HepG2 (cell line): ENCODE data around the gene FSTL1. TPM values are rescaled to one million over a fixed set of nuclear protein-coding genes. Genes with fewer than 3 reads are reported as not detected.

ENCODE experiments used
- ATAC-seq: fragments of 200-7000 bp; cut with Tn5 transposase; 3 replicates; pipeline ENCODE4 v1.9.1; 2020; ENCODE audit warnings: mild to moderate bottlenecking, moderate library complexity
- BruUV-seq: library from RNA; stranded (reverse); fragments of 400-500 nt; replicated peaks from 2 replicates; lab custom pipeline; 2021; lab: Mats Ljungman, UMichigan
- CTCF ChIA-PET: fragments of 300-600 bp; formaldehyde crosslinking; extraction: SDS; loops from one replicate; lab custom pipeline; 2021; ENCODE audit warnings: low total read pairs, inconsistent platforms, low intra/inter-chr PET ratio; lab: Yijun Ruan, JAX
- POLR2A ChIA-PET: fragments of 350-600 bp; sonication (Branson Sonifier 250); formaldehyde crosslinking; loops from one replicate; lab custom pipeline; 2020; ENCODE audit warnings: antibody characterized with exemption, inconsistent platforms; lab: Yijun Ruan, JAX
- DNase-seq: peaks from one replicate; pipeline ENCODE4 v3.0.0-alpha.2; 2015; ENCODE audit warnings: low spot score
- FAIRE-seq: peaks from 3 replicates; lab custom pipeline; 2011; peaks lifted over from hg19 to GRCh38; lab: Jason Lieb, UNC
- H2AFZ ChIP-seq: one replicate; pipeline ENCODE4 v1.6.1; 2011; ENCODE audit warnings: low read length, inconsistent platforms
- H3K27ac ChIP-seq: fragments of 300-600 bp; 3 replicates; pipeline ENCODE4 v1.8.0; 2011; ENCODE audit warnings: mixed run types, mild to moderate bottlenecking, mixed read lengths, low read length, inconsistent platforms; ENCODE audit not compliant: insufficient read depth; ENCODE audit errors: extremely low read length
- H3K27me3 ChIP-seq, 2 experiments: fragments of 200-600 bp in 1 of 2; 2 replicates in 1 of 2; 3 replicates in 1 of 2; pipeline versions ENCODE4 v1.6.0 to v1.8.0; 2011; ENCODE audit warnings: low read length in 2 of 2, mild to moderate bottlenecking in 2 of 2, moderate library complexity in 2 of 2, inconsistent platforms in 1 of 2; ENCODE audit not compliant: insufficient read depth in 2 of 2, control insufficient read depth in 1 of 2
- H3K36me3 ChIP-seq, 2 experiments: fragments of 200-600 bp in 1 of 2; replicated peaks in 1 of 2; 2 replicates in 1 of 2; 3 replicates in 1 of 2; pipeline versions ENCODE4 v1.5.1 to v1.8.0; 2011; ENCODE audit warnings: low read length in 2 of 2, inconsistent platforms in 1 of 2; ENCODE audit not compliant: insufficient read depth in 2 of 2, control insufficient read depth in 1 of 2
- H3K4me1 ChIP-seq: 2 replicates; pipeline ENCODE4 v1.5.1; 2012; ENCODE audit warnings: low read length, inconsistent platforms; ENCODE audit not compliant: insufficient read depth
- H3K4me2 ChIP-seq: 2 replicates; pipeline ENCODE4 v1.6.0; 2011; ENCODE audit warnings: low read depth, low read length, inconsistent platforms
- H3K4me3 ChIP-seq, 3 experiments: fragments of 200-600 bp in 1 of 3; sonication (generic), shearing (Covaris generic) in 1 of 3; replicated peaks in 1 of 3; 2 replicates each; pipeline ENCODE4 v1.5.1; 2011 to 2016; ENCODE audit warnings: low read length in 3 of 3, inconsistent platforms in 2 of 3, low read depth in 2 of 3, mild to moderate bottlenecking in 2 of 3, control low read depth in 1 of 3, mixed read lengths in 1 of 3; ENCODE audit not compliant: insufficient read depth in 1 of 3
- H3K79me2 ChIP-seq: one replicate; pipeline ENCODE4 v1.6.1; 2011; ENCODE audit warnings: low read length, inconsistent platforms; ENCODE audit not compliant: insufficient read depth
- H3K9ac ChIP-seq: 2 replicates; pipeline ENCODE4 v1.6.0; 2011; ENCODE audit warnings: mild to moderate bottlenecking, low read depth, low read length, inconsistent platforms; ENCODE audit not compliant: insufficient read depth
- H3K9me3 ChIP-seq: 2 replicates; pipeline ENCODE4 v1.5.1; 2012; ENCODE audit warnings: mild to moderate bottlenecking, low read length
- H4K20me1 ChIP-seq: 2 replicates; pipeline ENCODE4 v1.6.0; 2011; ENCODE audit warnings: inconsistent platforms, mild to moderate bottlenecking, low read length, moderate library complexity; ENCODE audit not compliant: insufficient read depth
- CAMTA2 ChIP-seq: sonication (generic); formaldehyde crosslinking; IDR thresholded peaks from 2 replicates; pipeline ENCODE4 v1.4.0; 2020; ENCODE audit warnings: mild to moderate bottlenecking, missing genetic modification reagents, borderline replicate concordance
- FOXC1 ChIP-seq: sonication (generic); formaldehyde crosslinking; IDR thresholded peaks from 2 replicates; pipeline ENCODE4 v1.8.0; 2022; ENCODE audit warnings: mild to moderate bottlenecking, missing genetic modification reagents, borderline replicate concordance
- GATA4 ChIP-seq: sonication (generic); IDR thresholded peaks from 2 replicates; pipeline ENCODE4 v1.6.1; 2016; ENCODE audit warnings: antibody characterized with exemption, low read depth, borderline replicate concordance
- GTF3A ChIP-seq: sonication (generic); formaldehyde crosslinking; conservative IDR thresholded peaks from 2 replicates; pipeline ENCODE4 v1.4.0; 2020; ENCODE audit warnings: mild to moderate bottlenecking, missing genetic modification reagents
- HCFC1 ChIP-seq: fragments of 150-350 bp; IDR thresholded peaks from 2 replicates; pipeline ENCODE4 v1.6.1; 2014; ENCODE audit warnings: low read depth, low read length
- HOXA9 ChIP-seq: sonication (generic); formaldehyde crosslinking; IDR thresholded peaks from 2 replicates; pipeline ENCODE4 v1.8.1; 2022; ENCODE audit warnings: missing genetic modification reagents, mild to moderate bottlenecking, moderate library complexity, borderline replicate concordance
- IRX3 ChIP-seq: sonication (generic); formaldehyde crosslinking; IDR thresholded peaks from 2 replicates; pipeline ENCODE4 v1.8.1; 2023; ENCODE audit warnings: mild to moderate bottlenecking, low read depth, missing genetic modification reagents, borderline replicate concordance
- PBX3 ChIP-seq: sonication (generic); formaldehyde crosslinking; IDR thresholded peaks from 2 replicates; pipeline ENCODE4 v1.8.1; 2023; ENCODE audit warnings: missing genetic modification reagents, inconsistent platforms, borderline replicate concordance
- RCOR2 ChIP-seq: IDR thresholded peaks from 2 replicates; pipeline ENCODE4 v1.6.1; 2016; ENCODE audit warnings: missing biosample characterization, missing genetic modification reagents
- SMAD3 ChIP-seq: sonication (generic); formaldehyde crosslinking; IDR thresholded peaks from 2 replicates; pipeline ENCODE4 v1.4.0; 2020; ENCODE audit warnings: missing genetic modification reagents
- ZNF253 ChIP-seq: sonication (generic); formaldehyde crosslinking; IDR thresholded peaks from 2 replicates; pipeline ENCODE4 v1.8.0; 2022; ENCODE audit warnings: mild to moderate bottlenecking, missing genetic modification reagents, borderline replicate concordance
- ZNF354B ChIP-seq: sonication (generic); formaldehyde crosslinking; IDR thresholded peaks from 2 replicates; pipeline ENCODE4 v1.8.0; 2022; ENCODE audit warnings: mild to moderate bottlenecking, missing genetic modification reagents
- ZNF512 ChIP-seq: sonication (generic); formaldehyde crosslinking; IDR thresholded peaks from 2 replicates; pipeline ENCODE4 v1.4.0; 2020; ENCODE audit warnings: mild to moderate bottlenecking, missing genetic modification reagents
- ZNF562 ChIP-seq: sonication (generic); formaldehyde crosslinking; IDR thresholded peaks from 2 replicates; pipeline ENCODE4 v1.8.0; 2022; ENCODE audit warnings: missing genetic modification reagents, borderline replicate concordance
- ZNF691 ChIP-seq: sonication (generic); formaldehyde crosslinking; IDR thresholded peaks from 2 replicates; pipeline ENCODE4 v1.4.0; 2020; ENCODE audit warnings: missing genetic modification reagents, low read depth, mild to moderate bottlenecking, borderline replicate concordance
- ZNF749 ChIP-seq: sonication (generic); formaldehyde crosslinking; IDR thresholded peaks from 2 replicates; pipeline ENCODE4 v1.8.0; 2022; ENCODE audit warnings: mild to moderate bottlenecking, missing genetic modification reagents, moderate library complexity, borderline replicate concordance
- ZNF780A ChIP-seq: sonication (generic); formaldehyde crosslinking; IDR thresholded peaks from 2 replicates; pipeline ENCODE4 v1.8.0; 2022; ENCODE audit warnings: mild to moderate bottlenecking, missing genetic modification reagents, moderate library complexity
- ZNF800 ChIP-seq: sonication (generic); formaldehyde crosslinking; IDR thresholded peaks from 2 replicates; pipeline ENCODE4 v1.4.0; 2020; ENCODE audit warnings: missing genetic modification reagents
- WGBS: methylation state at CpG from one replicate; pipeline ENCODE4 v1.1.6; 2017; ENCODE audit warnings: low lambda C conversion rate; 5-methylcytosine and 5-hydroxymethylcytosine counted together
- in situ Hi-C: cut with HindIII; loops from 2 replicates; pipeline ENCODE4 v1.10.0; 2017; ENCODE audit warnings: low pct_unique_long_range_greater_than_20kb; ENCODE audit not compliant: extremely low pct_ligation_motif_present
- intact Hi-C: fragments of 100-400 bp; cut with micrococcal nuclease; formaldehyde crosslinking; loops from one replicate; pipeline ENCODE4 v1.10.0; 2022; ENCODE audit not compliant: unreplicated experiment
- polyA plus RNA-seq, 8 experiments: library from polyadenylated mRNA; depleted of rRNA in 3 of 8; stranded (reverse) in 7 of 8; unstranded in 1 of 8; fragments of >200 nt; fragmentation: Illumina TruSeq in 4 of 8; extraction: Trizol in 4 of 8; gene quantifications; 2 replicates each; pipeline versions ENCODE4 v1.2.1 to v1.2.3, GENCODE V29; 2011 to 2016; ENCODE audit warnings: low read depth in 4 of 8, missing spikeins in 1 of 8, mixed read lengths in 1 of 8; ENCODE audit not compliant: insufficient read depth in 1 of 8
- total RNA-seq, 5 experiments: library from RNA; depleted of rRNA; stranded (reverse); fragments of >200 nt; fragmentation: Illumina TruSeq; extraction: Trizol; gene quantifications; 2 replicates each; pipeline ENCODE4 v1.2.3, GENCODE V29; 2016; ENCODE audit warnings: low read depth in 1 of 5

FSTL1 gene
- total and polyA plus RNA-seq, 2 of the 13 experiments (the other 11 are each of a cell fraction or from before 2014, with no cell fraction given): 0.07 to 0.29 TPM

- CTCF ChIA-PET: no interaction called here
- TF ChIP-seq GTF3A (CRISPR knock-in tag) (no peak), ZNF691 (CRISPR knock-in tag) (no peak), ZNF800 (no peak), FOXC1 (no peak), ZNF780A (CRISPR knock-in tag) (no peak), GATA4 (no peak), CAMTA2 (CRISPR knock-in tag) (no peak), IRX3 (no peak), ZNF354B (CRISPR knock-in tag) (no peak), HCFC1 (no peak), SMAD3 (CRISPR knock-in tag) (no peak), HOXA9 (no peak), ZNF512 (CRISPR knock-in tag) (no peak), ZNF749 (CRISPR knock-in tag) (no peak), ZNF562 (CRISPR knock-in tag) (no peak), RCOR2 (CRISPR knock-in tag) (no peak), ZNF253 (CRISPR knock-in tag) (no peak), PBX3 (CRISPR knock-in tag) (no peak)
- no peak overlapping the region for H3K27ac ChIP-seq
- no peak overlapping the region for H3K4me3 ChIP-seq
- no peaks in the 10 kb centered on the region for H4K20me1 ChIP-seq
- no peak for FAIRE-seq
- ATAC-seq: no peak
- peaks cover 2 to 37% of the 10 kb centered on the region in 2 experiments; a peak in 4 of 5 replicates for H3K27me3 ChIP-seq
- 36% methylated on average over 4 of the region's 4 CpGs for WGBS
- POLR2A ChIA-PET: no interaction called here
- 0 out of 2 replicates have a peak, but pooled peaks cover 7% of the 10 kb centered on the region for H3K4me1 ChIP-seq
- no peak overlapping the region for H3K9ac ChIP-seq
- no peak for DNase-seq
- intact Hi-C loops: no loop called here
- no TSS peak for BruUV-seq
- H3K9me3 ChIP-seq: no peaks in the 10 kb centered on the region
- no peaks in the 10 kb centered on the region for H3K79me2 ChIP-seq
- H2AFZ ChIP-seq: no peak overlapping the region
- in situ Hi-C loops: no loop called here
- H3K36me3 ChIP-seq: no peaks in the 10 kb centered on the region
- H3K4me2 ChIP-seq: no peak overlapping the region
These were observed 2.0 kb upstream of the FSTL1 start for GRCh38 chr3:120452816-120453215.
